ENCODE measurements around the gene NPAS4.

NPAS4 gene

DNA sequence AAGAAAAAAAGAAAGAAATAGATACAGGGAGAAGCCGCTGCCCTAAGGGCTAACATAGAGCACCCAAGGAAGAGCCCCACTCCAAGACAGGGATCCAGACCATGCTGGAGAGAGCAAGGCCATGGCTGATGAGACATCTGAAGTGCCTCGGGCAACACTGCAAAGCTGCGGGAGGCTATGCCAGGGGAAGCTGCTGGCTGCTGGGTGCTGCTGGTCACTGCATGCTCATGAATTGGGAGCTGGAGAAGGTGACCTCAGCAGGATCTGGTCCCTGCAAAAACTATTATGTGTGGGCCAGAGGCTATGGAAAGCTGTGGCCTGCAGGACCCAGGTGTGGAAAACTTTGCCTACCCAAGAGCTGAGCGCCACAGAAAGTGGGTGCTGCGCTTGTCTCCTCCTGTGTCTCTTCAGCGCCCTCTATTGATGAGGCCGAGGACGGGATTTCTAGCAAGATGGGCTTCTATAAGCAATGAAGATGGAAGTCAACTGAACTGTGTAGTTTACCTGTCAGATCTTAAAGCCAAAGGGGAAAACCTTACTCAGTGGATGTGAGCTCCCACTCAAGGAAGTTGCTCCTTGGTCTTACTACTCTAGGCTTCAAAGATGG lies 32.0 kb upstream of the NPAS4 start:
- TF ChIP-seq, protein P1, sequence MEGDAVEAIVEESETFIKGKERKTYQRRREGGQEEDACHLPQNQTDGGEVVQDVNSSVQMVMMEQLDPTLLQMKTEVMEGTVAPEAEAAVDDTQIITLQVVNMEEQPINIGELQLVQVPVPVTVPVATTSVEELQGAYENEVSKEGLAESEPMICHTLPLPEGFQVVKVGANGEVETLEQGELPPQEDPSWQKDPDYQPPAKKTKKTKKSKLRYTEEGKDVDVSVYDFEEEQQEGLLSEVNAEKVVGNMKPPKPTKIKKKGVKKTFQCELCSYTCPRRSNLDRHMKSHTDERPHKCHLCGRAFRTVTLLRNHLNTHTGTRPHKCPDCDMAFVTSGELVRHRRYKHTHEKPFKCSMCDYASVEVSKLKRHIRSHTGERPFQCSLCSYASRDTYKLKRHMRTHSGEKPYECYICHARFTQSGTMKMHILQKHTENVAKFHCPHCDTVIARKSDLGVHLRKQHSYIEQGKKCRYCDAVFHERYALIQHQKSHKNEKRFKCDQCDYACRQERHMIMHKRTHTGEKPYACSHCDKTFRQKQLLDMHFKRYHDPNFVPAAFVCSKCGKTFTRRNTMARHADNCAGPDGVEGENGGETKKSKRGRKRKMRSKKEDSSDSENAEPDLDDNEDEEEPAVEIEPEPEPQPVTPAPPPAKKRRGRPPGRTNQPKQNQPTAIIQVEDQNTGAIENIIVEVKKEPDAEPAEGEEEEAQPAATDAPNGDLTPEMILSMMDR (IDR thresholded peaks at IDR 0.05; ENCODE audit: low read depth, low read length, missing control alignments), result peak; percentile 89
- no peak overlapping the region for H3K4me3 ChIP-seq (ENCODE audit: low read depth, low read length)
- DNase-seq (ENCODE audit: low read depth), result peak; percentile 31

DNA sequence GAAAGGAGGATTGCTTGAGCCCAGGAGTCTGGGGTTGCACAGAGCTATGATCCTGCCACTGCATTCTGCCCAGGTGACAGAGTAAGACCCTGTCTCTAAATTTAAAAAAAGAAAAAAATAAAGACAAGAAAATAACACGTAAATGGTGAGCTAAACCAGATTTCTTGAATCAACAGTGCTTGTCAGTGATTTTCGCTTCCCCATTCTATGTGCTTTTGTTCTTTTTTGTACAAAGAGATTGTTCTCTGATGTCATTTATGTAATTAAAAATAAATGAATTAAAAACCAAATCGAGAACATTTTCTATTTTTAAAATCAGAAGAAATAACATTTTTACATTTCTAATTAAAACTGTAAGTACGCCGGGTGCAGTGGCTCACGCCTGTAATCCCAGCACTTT lies 29.5 kb upstream of the NPAS4 start:
- DNase-seq (ENCODE audit: low read depth), result no peak
- TF ChIP-seq, protein P1 (IDR thresholded peaks at IDR 0.05; ENCODE audit: low read depth, low read length, missing control alignments), result no peak
- H3K4me3 ChIP-seq (ENCODE audit: low read depth, low read length), result no peak overlapping the region

DNA sequence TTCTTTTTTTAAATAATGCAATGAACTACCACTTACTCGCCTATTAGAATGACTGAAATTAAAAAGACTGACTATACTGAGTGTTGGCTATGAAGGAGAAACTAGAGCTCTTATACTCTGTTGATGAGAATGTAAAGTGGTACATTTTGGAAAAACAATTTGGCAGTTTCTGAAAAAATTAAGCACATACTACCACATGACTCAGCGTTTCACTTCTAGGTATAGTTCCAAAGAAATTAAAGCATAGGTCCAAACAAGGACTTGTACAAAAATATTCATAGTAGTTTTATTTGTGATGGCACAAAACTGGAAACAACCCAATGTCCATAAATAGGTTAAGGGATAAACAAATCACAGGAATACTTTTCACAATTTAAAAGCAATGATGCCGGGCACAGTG lies 26.9 kb upstream of the NPAS4 start:
- no peak for DNase-seq (ENCODE audit: low read depth)
- TF ChIP-seq, protein P1 (IDR thresholded peaks at IDR 0.05; ENCODE audit: low read depth, low read length, missing control alignments), result no peak
- H3K4me3 ChIP-seq (ENCODE audit: low read depth, low read length), result no peak overlapping the region

DNA sequence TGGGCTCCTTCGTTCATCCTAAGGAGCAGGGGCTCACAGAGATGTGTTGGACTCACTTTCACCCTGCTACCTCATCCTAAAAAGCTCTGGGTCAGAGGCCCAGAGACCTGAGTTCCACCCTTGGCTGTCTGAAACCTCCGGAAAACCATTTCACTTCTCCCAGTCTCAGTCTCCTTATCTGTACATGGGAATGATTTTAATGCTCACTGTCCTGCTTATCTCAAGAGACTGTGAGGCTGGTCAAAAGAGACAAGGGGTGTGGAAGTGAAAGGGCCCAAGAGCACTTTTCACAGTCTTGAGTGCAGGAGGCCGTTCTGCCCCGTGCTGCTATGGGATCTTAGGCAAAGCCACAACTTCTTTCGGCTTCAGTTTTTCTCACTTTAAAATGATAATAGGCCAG lies 13.2 kb upstream of the NPAS4 start:
- no peak overlapping the region for H3K4me3 ChIP-seq (ENCODE audit: low read depth, low read length)
- TF ChIP-seq, protein P1 (IDR thresholded peaks at IDR 0.05; ENCODE audit: low read depth, low read length, missing control alignments), result no peak
- no peak for DNase-seq (ENCODE audit: low read depth)

DNA sequence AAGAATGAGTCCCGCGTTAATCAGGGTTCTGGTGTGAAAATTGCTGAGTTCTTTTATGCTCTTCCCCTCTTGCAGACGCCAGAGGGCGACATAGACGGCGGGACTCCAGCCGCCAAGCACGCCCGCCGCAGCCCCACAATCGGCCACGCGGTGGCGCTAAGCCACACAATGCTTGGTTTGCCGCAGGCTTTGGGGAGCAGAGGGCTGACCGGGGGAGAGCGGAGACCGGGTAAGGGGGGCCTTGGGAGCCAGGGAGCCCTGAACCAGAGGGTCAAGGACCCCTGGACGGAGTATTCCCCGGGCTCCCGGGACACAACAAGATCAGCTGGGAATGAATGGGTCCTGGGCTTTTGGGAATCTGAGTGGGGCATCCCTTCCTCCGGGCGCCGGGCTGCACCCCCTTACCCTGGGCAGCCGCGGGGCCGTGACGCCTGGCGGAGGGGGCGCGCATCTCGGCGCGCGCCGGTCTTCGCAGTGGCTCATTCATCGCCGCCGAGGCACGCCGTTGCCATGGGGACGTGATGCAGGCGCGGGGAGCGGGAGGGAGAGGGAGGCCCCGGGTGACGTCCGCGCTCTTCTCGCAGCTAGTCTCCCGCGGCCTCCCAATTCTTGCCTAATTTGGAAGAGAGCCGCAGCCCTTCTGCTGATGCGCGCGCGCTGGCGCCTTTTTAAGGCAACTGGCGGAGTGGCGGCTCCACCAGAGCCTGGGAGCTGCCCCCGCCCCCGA lies 12.2 kb upstream of the NPAS4 start:
- H3K4me3 ChIP-seq (ENCODE audit: low read depth, low read length), result peak overlapping the region; percentile 28
- TF ChIP-seq, protein P1 (IDR thresholded peaks at IDR 0.05; ENCODE audit: low read depth, low read length, missing control alignments), result peak; percentile 97

DNA sequence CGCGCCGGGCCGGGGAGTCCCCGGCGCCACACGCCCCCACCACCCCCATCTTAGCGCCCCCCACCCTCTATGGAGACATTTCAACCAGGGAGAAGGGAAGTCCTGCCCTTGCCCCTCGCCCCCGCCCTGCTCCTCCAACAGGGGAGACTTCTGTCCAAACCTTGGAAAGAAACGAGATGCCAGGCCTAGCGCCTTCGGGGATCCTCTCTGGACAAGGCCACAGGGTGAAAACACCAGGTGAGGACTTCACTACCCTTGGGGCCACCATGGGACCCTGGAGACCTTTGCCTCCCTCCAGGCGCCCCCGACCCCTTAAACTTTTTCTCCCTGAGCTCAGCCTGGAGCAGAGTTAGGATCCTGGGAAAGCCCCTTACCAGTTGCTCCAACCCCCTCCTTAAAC lies 11.6 kb upstream of the NPAS4 start:
- no peak for DNase-seq (ENCODE audit: low read depth)
- no peak overlapping the region for H3K4me3 ChIP-seq (ENCODE audit: low read depth, low read length)
- TF ChIP-seq, protein P1 (IDR thresholded peaks at IDR 0.05; ENCODE audit: low read depth, low read length, missing control alignments), result no peak

More for the DNA sequence above, 12.2 kb upstream of the NPAS4 start:
- DNase-seq (ENCODE audit: low read depth), result peak; percentile 53

DNA sequence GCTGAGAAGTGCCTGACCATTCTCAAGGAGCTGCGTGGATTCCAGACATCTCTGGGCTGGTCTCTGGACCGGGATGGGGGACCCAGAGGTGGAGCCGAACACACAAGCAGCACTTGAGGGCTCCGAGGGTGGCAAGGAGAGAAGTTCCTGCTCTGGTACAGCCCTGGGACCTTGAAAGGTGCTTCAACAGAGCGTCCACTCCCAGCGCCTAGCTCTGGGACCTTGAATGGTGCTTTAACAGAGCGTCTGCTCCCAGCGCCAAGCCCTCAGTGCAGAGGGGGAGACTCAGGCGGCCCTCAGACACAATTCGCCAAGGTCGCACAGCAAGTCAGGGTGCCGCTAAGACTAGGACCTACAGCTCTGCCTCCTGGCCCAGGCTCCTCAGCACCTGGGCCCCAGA lies 10.6 kb upstream of the NPAS4 start:
- H3K4me3 ChIP-seq (ENCODE audit: low read depth, low read length), result no peak overlapping the region
- DNase-seq (ENCODE audit: low read depth), result no peak
- TF ChIP-seq, protein P1 (IDR thresholded peaks at IDR 0.05; ENCODE audit: low read depth, low read length, missing control alignments), result no peak
